GM23338 (cell line): ENCODE results near the gene DDR2. TPM values are rescaled to one million over a fixed set of nuclear protein-coding genes. Genes with fewer than 3 reads are reported as not detected.
A peak's percentile ranks its signal among the peaks of the same experiment; 100 is the strongest.
"Not testable (repeated sequence)": the region's sequence is repeated elsewhere in the genome, so short reads cannot be mapped to it uniquely, and the experiment has no call there.

Experiments used
- ATAC-seq: fragments of 200-7000 bp; cut with Tn5 transposase; 3 replicates; pipeline ENCODE4 v1.9.1; 2020
- DNase-seq: peaks from one replicate; pipeline ENCODE4 v3.0.0-alpha.2; 2015; ENCODE audit warnings: low spot score
- H2AFZ ChIP-seq: fragments of 200-600 bp; sonication (generic); 2 replicates; pipeline ENCODE4 v1.8.0; 2016; ENCODE audit warnings: antibody characterized with exemption, mild to moderate bottlenecking, moderate library complexity
- H3F3A ChIP-seq: fragments of 200-600 bp; sonication (generic); replicated peaks from 2 replicates; pipeline ENCODE4 v1.8.0; 2017; ENCODE audit warnings: antibody characterized with exemption, mixed run types, low read depth
- H3K27ac ChIP-seq: fragments of 200-600 bp; sonication (generic); 2 replicates; pipeline ENCODE4 v1.6.1; 2016; ENCODE audit warnings: low read depth
- H3K27me3 ChIP-seq: fragments of 200-600 bp; sonication (generic); 2 replicates; pipeline ENCODE4 v1.8.0; 2016; ENCODE audit warnings: mild to moderate bottlenecking, mixed run types, moderate library complexity; ENCODE audit not compliant: insufficient read depth
- H3K36me3 ChIP-seq: fragments of 200-600 bp; sonication (generic); 2 replicates; pipeline ENCODE4 v1.8.0; 2016; ENCODE audit warnings: mild to moderate bottlenecking; ENCODE audit not compliant: insufficient read depth
- H3K4me1 ChIP-seq: fragments of 200-600 bp; sonication (generic); 2 replicates; pipeline ENCODE4 v1.8.0; 2016; ENCODE audit warnings: mild to moderate bottlenecking, moderate library complexity; ENCODE audit not compliant: insufficient read depth
- H3K4me2 ChIP-seq: fragments of 200-600 bp; sonication (generic); 2 replicates; pipeline ENCODE4 v1.7.1; 2017; ENCODE audit warnings: mixed run types
- H3K4me3 ChIP-seq: fragments of 200-600 bp; sonication (generic); 2 replicates; pipeline ENCODE4 v1.6.1; 2016; ENCODE audit warnings: mixed run types
- H3K79me2 ChIP-seq: fragments of 200-600 bp; sonication (generic); replicated peaks from 2 replicates; pipeline ENCODE4 v1.8.0; 2017; ENCODE audit warnings: mild to moderate bottlenecking; ENCODE audit not compliant: insufficient read depth
- H3K9me2 ChIP-seq: fragments of 200-600 bp; sonication (generic); 2 replicates; pipeline ENCODE4 v1.8.0; 2017; ENCODE audit not compliant: insufficient read depth
- H4K20me1 ChIP-seq: fragments of 200-600 bp; sonication (generic); replicated peaks from 2 replicates; pipeline ENCODE4 v1.8.0; 2017; ENCODE audit warnings: mild to moderate bottlenecking; ENCODE audit not compliant: insufficient read depth
- H3K27ac Mint-ChIP-seq: 2 replicates; pipeline ENCODE4 v1.8.0; 2020; ENCODE audit warnings: inconsistent platforms, mild to moderate bottlenecking, moderate library complexity, mixed read lengths
- H3K27me3 Mint-ChIP-seq: 3 replicates; pipeline ENCODE4 v1.8.0; 2022; ENCODE audit warnings: low read depth, mild to moderate bottlenecking, moderate library complexity, mixed read lengths, inconsistent platforms; ENCODE audit not compliant: insufficient read depth, poor library complexity
- H3K36me3 Mint-ChIP-seq: 3 replicates; pipeline ENCODE4 v1.8.0; 2021; ENCODE audit warnings: low read depth, mild to moderate bottlenecking, inconsistent platforms, moderate library complexity, mixed read lengths
- H3K4me1 Mint-ChIP-seq: 3 replicates; pipeline ENCODE4 v1.8.0; 2020; ENCODE audit warnings: mild to moderate bottlenecking, inconsistent platforms, mixed read lengths
- H3K4me3 Mint-ChIP-seq: 3 replicates; pipeline ENCODE4 v1.8.0; 2021; ENCODE audit warnings: moderate library complexity, mild to moderate bottlenecking, inconsistent platforms, mixed read lengths
- H3K9me3 Mint-ChIP-seq: 3 replicates; pipeline ENCODE4 v1.8.0; 2020; ENCODE audit warnings: moderate library complexity, mild to moderate bottlenecking, inconsistent platforms, mixed read lengths
- CREB1 ChIP-seq: fragments of 250-450 bp; sonication (Bioruptor Pico); IDR thresholded peaks from 2 replicates; pipeline ENCODE4 v1.5.0; 2020; ENCODE audit warnings: low read depth, mild to moderate bottlenecking, moderate library complexity
- EZH2 ChIP-seq: fragments of 200-600 bp; sonication (generic); IDR thresholded peaks from one replicate; pipeline ENCODE4 v1.8.0; 2017; ENCODE audit warnings: antibody characterized with exemption, mild to moderate bottlenecking, low read depth; ENCODE audit not compliant: unreplicated experiment
- EZH2phosphoT487 ChIP-seq: fragments of 200-600 bp; sonication (generic); IDR thresholded peaks from one replicate; pipeline ENCODE4 v1.8.1; 2018; ENCODE audit warnings: antibody characterized with exemption; ENCODE audit not compliant: unreplicated experiment
- JUNB ChIP-seq: IDR thresholded peaks from one replicate; pipeline ENCODE4 v1.6.1; 2016; ENCODE audit warnings: antibody characterized with exemption; ENCODE audit not compliant: unreplicated experiment
- NANOG ChIP-seq: IDR thresholded peaks from 2 replicates; pipeline ENCODE4 v1.6.1; 2016; ENCODE audit warnings: antibody characterized with exemption, borderline replicate concordance
- POLR2AphosphoS5 ChIP-seq: IDR thresholded peaks from 2 replicates; pipeline ENCODE4 v1.6.1; 2016; ENCODE audit warnings: antibody characterized with exemption, low read depth
- STAT1 ChIP-seq: IDR thresholded peaks from one replicate; pipeline ENCODE4 v1.6.1; 2016; ENCODE audit warnings: antibody characterized with exemption; ENCODE audit not compliant: unreplicated experiment
- ZNF114 ChIP-seq: fragments of 250-450 bp; sonication (Bioruptor Pico); IDR thresholded peaks from 2 replicates; pipeline ENCODE4 v1.5.0; 2020; ENCODE audit warnings: mild to moderate bottlenecking, moderate library complexity
- polyA plus RNA-seq: library from polyadenylated mRNA; unstranded; fragments of >200 nt; fragmentation: Nextera tagmentation; extraction: Ambion mirVana; gene quantifications from 2 replicates; pipeline ENCODE4 v1.2.1, GENCODE V29; 2016
- total RNA-seq: library from RNA; depleted of rRNA; stranded (reverse); fragments of >200 nt; shearing (Covaris generic); gene quantifications from 2 replicates; pipeline ENCODE4 v1.2.3, GENCODE V29; 2014
- TF ChIP-seq, protein P1 (sequence below), 2 experiments: fragments of 200-600 bp in 1 of 2; sonication (generic) in 1 of 2; conservative IDR thresholded peaks; 2 replicates each; pipeline versions ENCODE4 v1.5.1 to v1.6.1; 2016 to 2017; ENCODE audit warnings: antibody characterized with exemption in 2 of 2, low read depth in 2 of 2, mild to moderate bottlenecking in 2 of 2, moderate library complexity in 1 of 2
- TF ChIP-seq, protein P2 (sequence below): IDR thresholded peaks from one replicate; pipeline ENCODE4 v1.6.1; 2018; ENCODE audit warnings: antibody characterized with exemption; ENCODE audit not compliant: unreplicated experiment
- TF ChIP-seq, protein P3 (sequence below): IDR thresholded peaks from 2 replicates; pipeline ENCODE4 v1.6.1; 2016; ENCODE audit warnings: antibody characterized with exemption

DDR2 gene
- total and polyA plus RNA-seq, 2 experiments from 2014 or later: 0.66 to 1.8 TPM

DNA sequence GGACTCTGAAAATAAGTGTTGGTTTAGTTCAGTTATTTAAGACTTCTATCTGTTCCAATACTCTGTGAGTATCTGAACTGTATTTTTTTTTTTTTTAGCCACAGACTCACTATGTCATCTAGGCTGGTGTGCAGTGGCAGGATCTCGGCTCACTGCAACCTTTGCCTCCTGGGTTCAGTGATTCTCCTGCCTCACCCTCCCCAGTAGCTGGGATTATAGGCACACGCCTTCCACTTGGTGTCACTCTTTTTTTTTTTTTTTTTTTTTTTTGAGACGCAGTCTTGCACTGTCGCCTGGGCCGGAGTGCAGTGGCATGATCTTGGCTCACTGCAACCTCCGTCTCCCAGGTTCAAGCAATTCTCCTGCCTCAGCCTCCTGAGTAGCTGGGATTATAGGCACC lies 49.4 kb upstream of the DDR2 start:
- not testable (repeated sequence) for H4K20me1 ChIP-seq, H3K4me1 ChIP-seq, ATAC-seq, H3K36me3 Mint-ChIP-seq, H3K27ac ChIP-seq, H3F3A ChIP-seq, H3K79me2 ChIP-seq, H3K27ac Mint-ChIP-seq, H3K4me3 Mint-ChIP-seq, H3K4me1 Mint-ChIP-seq, H3K9me2 ChIP-seq, H2AFZ ChIP-seq, H3K27me3 ChIP-seq, H3K9me3 Mint-ChIP-seq, DNase-seq, H3K4me3 ChIP-seq, H3K36me3 ChIP-seq, H3K27me3 Mint-ChIP-seq, H3K4me2 ChIP-seq
- TF ChIP-seq, protein P1, sequence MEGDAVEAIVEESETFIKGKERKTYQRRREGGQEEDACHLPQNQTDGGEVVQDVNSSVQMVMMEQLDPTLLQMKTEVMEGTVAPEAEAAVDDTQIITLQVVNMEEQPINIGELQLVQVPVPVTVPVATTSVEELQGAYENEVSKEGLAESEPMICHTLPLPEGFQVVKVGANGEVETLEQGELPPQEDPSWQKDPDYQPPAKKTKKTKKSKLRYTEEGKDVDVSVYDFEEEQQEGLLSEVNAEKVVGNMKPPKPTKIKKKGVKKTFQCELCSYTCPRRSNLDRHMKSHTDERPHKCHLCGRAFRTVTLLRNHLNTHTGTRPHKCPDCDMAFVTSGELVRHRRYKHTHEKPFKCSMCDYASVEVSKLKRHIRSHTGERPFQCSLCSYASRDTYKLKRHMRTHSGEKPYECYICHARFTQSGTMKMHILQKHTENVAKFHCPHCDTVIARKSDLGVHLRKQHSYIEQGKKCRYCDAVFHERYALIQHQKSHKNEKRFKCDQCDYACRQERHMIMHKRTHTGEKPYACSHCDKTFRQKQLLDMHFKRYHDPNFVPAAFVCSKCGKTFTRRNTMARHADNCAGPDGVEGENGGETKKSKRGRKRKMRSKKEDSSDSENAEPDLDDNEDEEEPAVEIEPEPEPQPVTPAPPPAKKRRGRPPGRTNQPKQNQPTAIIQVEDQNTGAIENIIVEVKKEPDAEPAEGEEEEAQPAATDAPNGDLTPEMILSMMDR (conservative IDR thresholded peaks at IDR 0.05; ENCODE audit: low read depth in 2 of 2): peak in 1 of 2 experiments; percentile 12; a peak in 1 of 4 replicates

DNA sequence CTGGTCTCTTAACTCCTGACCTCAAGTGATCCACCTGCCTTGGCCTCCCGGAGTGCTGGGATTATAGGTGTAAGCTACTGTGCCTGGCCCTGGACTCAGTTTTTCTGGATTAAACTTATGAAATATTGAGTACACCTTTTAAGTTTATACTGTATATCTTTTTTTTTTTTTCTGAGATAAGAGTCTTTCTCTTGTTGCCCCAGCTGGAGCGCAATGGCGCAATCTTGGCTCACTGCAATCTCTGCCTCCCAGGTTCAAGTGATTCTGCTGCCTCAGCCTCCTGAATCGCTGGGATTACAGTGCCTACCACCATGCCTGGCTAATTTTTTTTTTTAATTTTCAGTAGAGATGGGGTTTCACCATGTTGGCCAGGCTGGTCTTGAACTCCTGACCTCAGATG lies 47.2 kb upstream of the DDR2 start:
- ATAC-seq, H3K4me1 Mint-ChIP-seq, H3K36me3 ChIP-seq: not testable (repeated sequence)

DNA sequence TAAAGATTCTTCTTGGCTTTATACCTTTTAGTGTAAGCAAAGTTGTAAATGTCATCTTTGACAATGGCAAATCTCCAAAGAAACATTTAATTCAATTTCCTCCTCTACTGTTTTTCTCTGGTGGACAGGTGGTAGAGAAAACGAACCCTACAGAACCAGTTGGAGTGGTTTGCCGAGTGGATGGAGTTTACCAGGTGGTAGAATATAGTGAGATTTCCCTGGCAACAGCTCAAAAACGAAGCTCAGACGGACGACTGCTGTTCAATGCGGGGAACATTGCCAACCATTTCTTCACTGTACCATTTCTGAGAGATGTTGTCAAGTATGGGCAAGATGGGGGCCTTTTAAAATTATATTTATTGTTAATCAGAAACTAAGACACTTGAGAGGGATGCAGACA lies 44.9 kb upstream of the DDR2 start:
- Mint-ChIP-seq H3K4me3 (no peak overlapping the region), H3K4me1 (no peaks in the 10 kb centered on the region), H3K9me3 (no peaks in the 10 kb centered on the region), H3K27me3 (no peaks in the 10 kb centered on the region), H3K27ac (no peak overlapping the region), H3K36me3 (peaks cover 3% of the 10 kb centered on the region; the same call in 2 of the 3 replicates)
- no peak overlapping the region for H3K4me2 ChIP-seq
- no peak overlapping the region for H3K27ac ChIP-seq
- H3K4me3 ChIP-seq: no peak overlapping the region
- no peaks in the 10 kb centered on the region for H3K4me1 ChIP-seq
- H3K9me2 ChIP-seq: no peaks in the 10 kb centered on the region
- H2AFZ ChIP-seq: no peak overlapping the region
- H3K79me2 ChIP-seq: no peaks in the 10 kb centered on the region
- no peak for DNase-seq
- H4K20me1 ChIP-seq: 0 out of 2 replicates have a peak, but pooled peaks cover 3% of the 10 kb centered on the region
- H3K36me3 ChIP-seq: no peaks in the 10 kb centered on the region
- ATAC-seq: no peak
- H3F3A ChIP-seq: no peaks in the 10 kb centered on the region
- no peaks in the 10 kb centered on the region for H3K27me3 ChIP-seq
- TF ChIP-seq, protein P1 (conservative IDR thresholded peaks at IDR 0.05; ENCODE audit: low read depth in 2 of 2): no peak
- TF ChIP-seq CREB1 (CRISPR knock-in tag) (no peak), JUNB (no peak), EZH2 (no peak), EZH2phosphoT487 (no peak), STAT1 (no peak), ZNF114 (CRISPR knock-in tag) (no peak), POLR2AphosphoS5 (no peak), NANOG (no peak)
- TF ChIP-seq, protein P2, sequence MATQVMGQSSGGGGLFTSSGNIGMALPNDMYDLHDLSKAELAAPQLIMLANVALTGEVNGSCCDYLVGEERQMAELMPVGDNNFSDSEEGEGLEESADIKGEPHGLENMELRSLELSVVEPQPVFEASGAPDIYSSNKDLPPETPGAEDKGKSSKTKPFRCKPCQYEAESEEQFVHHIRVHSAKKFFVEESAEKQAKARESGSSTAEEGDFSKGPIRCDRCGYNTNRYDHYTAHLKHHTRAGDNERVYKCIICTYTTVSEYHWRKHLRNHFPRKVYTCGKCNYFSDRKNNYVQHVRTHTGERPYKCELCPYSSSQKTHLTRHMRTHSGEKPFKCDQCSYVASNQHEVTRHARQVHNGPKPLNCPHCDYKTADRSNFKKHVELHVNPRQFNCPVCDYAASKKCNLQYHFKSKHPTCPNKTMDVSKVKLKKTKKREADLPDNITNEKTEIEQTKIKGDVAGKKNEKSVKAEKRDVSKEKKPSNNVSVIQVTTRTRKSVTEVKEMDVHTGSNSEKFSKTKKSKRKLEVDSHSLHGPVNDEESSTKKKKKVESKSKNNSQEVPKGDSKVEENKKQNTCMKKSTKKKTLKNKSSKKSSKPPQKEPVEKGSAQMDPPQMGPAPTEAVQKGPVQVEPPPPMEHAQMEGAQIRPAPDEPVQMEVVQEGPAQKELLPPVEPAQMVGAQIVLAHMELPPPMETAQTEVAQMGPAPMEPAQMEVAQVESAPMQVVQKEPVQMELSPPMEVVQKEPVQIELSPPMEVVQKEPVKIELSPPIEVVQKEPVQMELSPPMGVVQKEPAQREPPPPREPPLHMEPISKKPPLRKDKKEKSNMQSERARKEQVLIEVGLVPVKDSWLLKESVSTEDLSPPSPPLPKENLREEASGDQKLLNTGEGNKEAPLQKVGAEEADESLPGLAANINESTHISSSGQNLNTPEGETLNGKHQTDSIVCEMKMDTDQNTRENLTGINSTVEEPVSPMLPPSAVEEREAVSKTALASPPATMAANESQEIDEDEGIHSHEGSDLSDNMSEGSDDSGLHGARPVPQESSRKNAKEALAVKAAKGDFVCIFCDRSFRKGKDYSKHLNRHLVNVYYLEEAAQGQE: no peak
- TF ChIP-seq, protein P3, sequence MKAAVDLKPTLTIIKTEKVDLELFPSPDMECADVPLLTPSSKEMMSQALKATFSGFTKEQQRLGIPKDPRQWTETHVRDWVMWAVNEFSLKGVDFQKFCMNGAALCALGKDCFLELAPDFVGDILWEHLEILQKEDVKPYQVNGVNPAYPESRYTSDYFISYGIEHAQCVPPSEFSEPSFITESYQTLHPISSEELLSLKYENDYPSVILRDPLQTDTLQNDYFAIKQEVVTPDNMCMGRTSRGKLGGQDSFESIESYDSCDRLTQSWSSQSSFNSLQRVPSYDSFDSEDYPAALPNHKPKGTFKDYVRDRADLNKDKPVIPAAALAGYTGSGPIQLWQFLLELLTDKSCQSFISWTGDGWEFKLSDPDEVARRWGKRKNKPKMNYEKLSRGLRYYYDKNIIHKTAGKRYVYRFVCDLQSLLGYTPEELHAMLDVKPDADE: no peak

More for the DNA sequence above, 47.2 kb upstream of the DDR2 start:
- not testable (repeated sequence) for H3F3A ChIP-seq, H3K27me3 Mint-ChIP-seq, H2AFZ ChIP-seq, H3K4me1 ChIP-seq, H3K4me3 ChIP-seq, H3K79me2 ChIP-seq, H3K27me3 ChIP-seq, H4K20me1 ChIP-seq, H3K4me2 ChIP-seq, H3K9me2 ChIP-seq, H3K27ac ChIP-seq, H3K36me3 Mint-ChIP-seq, H3K9me3 Mint-ChIP-seq, H3K27ac Mint-ChIP-seq, H3K4me3 Mint-ChIP-seq, DNase-seq
